GM10248 (cell line): ENCODE measurements around the gene PC.

Source experiments
- CTCF ChIA-PET: fragments of 300-600 bp; sonication (Branson Sonifier 250); formaldehyde crosslinking; extraction: SDS; loops from one replicate; lab custom pipeline; 2021; ENCODE audit warnings: antibody characterized with exemption; lab: Yijun Ruan, JAX
- POLR2A ChIA-PET: fragments of 350-650 bp; sonication (Branson Sonifier 250); formaldehyde crosslinking; extraction: SDS; loops from one replicate; lab custom pipeline; 2020; ENCODE audit warnings: antibody characterized with exemption; lab: Yijun Ruan, JAX
- DNase-seq: peaks from one replicate; pipeline ENCODE4 v3.0.0; 2012; ENCODE audit errors: extremely low spot score
- CTCF ChIP-seq: IDR thresholded peaks from 2 replicates; pipeline ENCODE4 v1.5.1; 2012; ENCODE audit warnings: mild to moderate bottlenecking, low read depth; ENCODE audit errors: extremely low read depth, missing control alignments, control extremely low read depth

The PC gene

GRCh38 chr11:66869567-66869870, 88.7 kb downstream of the PC start:
- no peak for DNase-seq
- no peak for TF ChIP-seq CTCF
- CTCF ChIA-PET, result interaction anchor here (1.3 to 4.9 kb wide), 4 partner anchors 11 to 18 kb away, joined by 3 to 28 read pairs (median 6); no protein-coding TSS in a partner anchor
- POLR2A ChIA-PET, result no interaction called here

- POLR2A ChIA-PET, result no interaction called here
- CTCF ChIA-PET, result interaction anchor here (1.3 to 4.9 kb wide), 5 partner anchors 11 to 17 kb away, joined by 3 to 28 read pairs (median 8); no protein-coding TSS in a partner anchor
- peak; percentile 68 for TF ChIP-seq CTCF
- DNase-seq, result peak; percentile 94
Observed at GRCh38 chr11:66868726-66869566, 89.2 kb downstream of the PC start.

GRCh38 chr11:66868082-66868725, 90.0 kb downstream of the PC start:
- ChIA-PET CTCF (interaction anchor here (1.1 to 3.4 kb wide), 8 partner anchors 13 to 190 kb away, joined by 3 to 11 read pairs (median 5); partner anchors contain the start of genes RBM4B and RCE1), POLR2A (no interaction called here)
- no peak for TF ChIP-seq CTCF
- DNase-seq, result no peak

GRCh38 chr11:66867425-66868040, 90.7 kb downstream of the PC start:
- no peak for TF ChIP-seq CTCF
- CTCF ChIA-PET, result interaction anchor here (1.1 to 3.4 kb wide), 9 partner anchors 13 to 189 kb away, joined by 3 to 11 read pairs (median 4); partner anchors contain the start of genes RBM4B and RCE1
- DNase-seq, result no peak
- POLR2A ChIA-PET, result interaction anchor here (1.1 kb wide), 1 partner anchor 11 kb away, joined by 3 read pairs; no protein-coding TSS in a partner anchor

- TF ChIP-seq CTCF, result no peak
- no peak for DNase-seq
- ChIA-PET POLR2A (interaction anchor here (1.1 kb wide), 1 partner anchor 10 kb away, joined by 3 read pairs; no protein-coding TSS in a partner anchor), CTCF (interaction anchor here (1.1 to 3.4 kb wide), 7 partner anchors 14 to 188 kb away, joined by 3 to 11 read pairs (median 6); partner anchors contain the start of genes RBM4B and RCE1)
Observed at GRCh38 chr11:66866511-66866986, 91.6 kb downstream of the PC start.

GRCh38 chr11:66866007-66866406, 92.2 kb downstream of the PC start:
- TF ChIP-seq CTCF, result no peak
- ChIA-PET CTCF (interaction anchor here (1.7 to 3.4 kb wide), 3 partner anchors 14 to 188 kb away, joined by 6 to 11 read pairs (median 9); partner anchors contain the start of gene RBM4B), POLR2A (no interaction called here)
- no peak for DNase-seq
